ENCODE results near the gene NCKAP5.

The NCKAP5 gene

DNA sequence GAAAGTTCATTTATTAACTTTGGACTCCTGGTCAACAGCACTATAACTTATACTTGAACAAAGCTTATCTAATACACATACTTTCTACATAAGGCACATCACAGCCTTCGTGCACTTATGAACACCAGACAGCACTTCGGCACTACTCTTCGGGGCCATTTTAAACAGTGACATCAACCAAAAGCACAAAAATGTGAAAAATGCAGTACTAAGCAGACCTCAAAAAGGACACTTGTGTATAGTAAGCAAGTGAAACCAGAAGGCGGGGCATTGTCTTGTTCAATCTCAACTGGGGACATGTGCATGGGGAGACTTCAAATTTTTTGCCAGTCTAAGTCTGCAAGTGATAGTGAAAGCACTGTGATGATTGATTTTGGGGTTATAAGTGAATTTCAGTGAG lies 163.0 kb downstream of the NCKAP5 start:
- no peak overlapping the region; the same call in 1 of the 2 replicates for H3K4me3 ChIP-seq (ENCODE audit: low read depth, low read length)
- no peak for TF ChIP-seq CTCF (IDR thresholded peaks at IDR 0.05; ENCODE audit: low read depth, low read length)

GRCh38 chr2:133400411-133400810 lies 167.9 kb downstream of the NCKAP5 start:
- H3K4me3 ChIP-seq (ENCODE audit: low read depth, low read length), result no peak overlapping the region
- TF ChIP-seq CTCF (IDR thresholded peaks at IDR 0.05; ENCODE audit: low read depth, low read length), result no peak

GRCh38 chr2:133393895-133394294 lies 174.4 kb downstream of the NCKAP5 start:
- H3K4me3 ChIP-seq (ENCODE audit: low read depth, low read length), result no peak overlapping the region
- TF ChIP-seq CTCF (IDR thresholded peaks at IDR 0.05; ENCODE audit: low read depth, low read length), result no peak

DNA sequence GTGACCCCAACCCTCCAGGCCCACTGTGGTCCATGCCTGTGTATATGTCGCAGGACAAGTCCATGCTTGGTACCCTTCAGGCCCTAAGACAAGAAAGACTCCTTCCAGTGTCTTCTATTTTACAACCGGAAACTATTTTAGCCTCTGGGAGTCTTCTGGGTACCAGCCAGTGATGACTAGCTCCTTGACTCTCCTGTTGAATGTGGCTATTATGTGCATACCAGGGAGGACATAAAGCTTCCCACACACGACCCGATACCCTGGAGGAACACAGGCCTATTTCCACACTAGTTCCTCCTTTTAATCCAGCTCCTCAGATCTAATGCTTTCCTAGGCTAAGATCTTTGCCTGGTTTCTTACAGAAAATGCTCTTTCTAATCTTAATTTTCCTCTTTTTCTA lies 178.1 kb downstream of the NCKAP5 start:
- no peak overlapping the region for H3K4me3 ChIP-seq (ENCODE audit: low read depth, low read length)
- TF ChIP-seq CTCF (IDR thresholded peaks at IDR 0.05; ENCODE audit: low read depth, low read length), result no peak

DNA sequence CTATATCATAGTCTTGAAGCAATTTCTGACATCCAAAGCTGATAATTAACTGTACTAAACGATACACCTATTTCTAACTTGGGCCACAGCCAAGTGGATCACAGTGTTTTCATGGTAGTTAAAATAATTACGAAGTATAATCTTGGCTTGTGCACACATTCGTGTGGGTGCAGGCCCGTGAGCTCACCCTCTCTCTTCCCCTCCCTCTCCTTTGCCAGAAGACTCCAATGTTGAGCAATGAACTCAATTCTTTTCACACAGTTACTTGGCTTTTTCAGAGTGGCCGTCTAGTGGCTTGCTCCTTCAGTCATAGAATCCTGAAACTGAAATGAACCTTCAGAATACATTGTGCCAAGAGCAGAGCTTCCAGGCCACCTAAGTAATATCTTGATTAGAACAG lies 178.7 kb downstream of the NCKAP5 start:
- H3K4me3 ChIP-seq (ENCODE audit: low read depth, low read length), result no peak overlapping the region
- no peak for TF ChIP-seq CTCF (IDR thresholded peaks at IDR 0.05; ENCODE audit: low read depth, low read length)

DNA sequence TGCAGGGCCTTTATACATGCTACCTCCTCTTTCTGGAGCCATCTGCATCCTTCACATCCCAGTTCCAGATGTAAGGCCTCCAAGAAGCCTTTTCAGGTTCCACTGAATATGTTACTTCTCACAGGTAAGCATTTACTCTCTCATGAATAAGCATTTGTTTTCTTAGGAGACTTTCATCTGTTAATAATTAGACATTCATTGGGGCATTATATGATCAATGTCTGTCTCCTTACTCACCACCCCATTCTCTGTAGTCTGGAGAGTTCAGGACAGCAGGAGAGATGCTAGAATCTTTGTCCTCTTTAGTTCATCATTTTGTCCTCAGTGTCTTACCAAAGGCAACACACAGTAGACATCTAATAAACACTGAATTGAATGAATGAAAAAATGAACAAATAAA lies 185.7 kb downstream of the NCKAP5 start:
- no peak overlapping the region for H3K4me3 ChIP-seq (ENCODE audit: low read depth, low read length)
- no peak for TF ChIP-seq CTCF (IDR thresholded peaks at IDR 0.05; ENCODE audit: low read depth, low read length)

DNA sequence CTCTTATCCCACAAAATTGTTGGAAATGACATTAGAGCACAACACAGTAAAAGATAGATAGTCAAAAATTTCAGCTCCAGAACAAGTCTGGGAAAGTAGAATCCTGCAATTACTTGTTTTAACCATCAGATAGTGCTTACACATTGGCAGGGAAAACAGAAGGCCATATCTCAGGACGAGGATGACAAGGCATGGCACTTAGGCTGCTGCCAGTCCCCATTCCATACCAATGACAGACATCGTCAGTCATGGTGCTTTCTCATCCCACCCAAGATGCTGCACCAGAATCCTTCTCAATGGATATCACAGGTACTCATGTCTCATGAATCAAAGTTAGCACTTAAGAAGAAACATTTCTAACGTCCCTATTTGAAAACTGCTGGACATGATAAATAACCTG lies 187.3 kb downstream of the NCKAP5 start:
- no peak overlapping the region for H3K4me3 ChIP-seq (ENCODE audit: low read depth, low read length)
- TF ChIP-seq CTCF (IDR thresholded peaks at IDR 0.05; ENCODE audit: low read depth, low read length), result no peak
